AG04449 (cell line): ENCODE data around the gene OR2AT4.

Source experiments
- CTCF ChIA-PET: fragments of 350-600 bp; formaldehyde crosslinking; extraction: SDS; loops from one replicate; lab custom pipeline; 2021; ENCODE audit warnings: antibody characterized with exemption; lab: Yijun Ruan, JAX
- POLR2A ChIA-PET: fragments of 400-600, 350-600 bp; formaldehyde crosslinking; extraction: SDS; loops from one replicate; lab custom pipeline; 2020; ENCODE audit warnings: antibody characterized with exemption, inconsistent platforms; lab: Yijun Ruan, JAX
- DNase-seq: peaks from one replicate; pipeline ENCODE4 v3.0.0-alpha.2; 2010; ENCODE audit warnings: low read depth, low spot score
- H3K4me3 ChIP-seq: 2 replicates; pipeline ENCODE4 v1.5.1; 2011; ENCODE audit warnings: low read depth, mild to moderate bottlenecking, control low read depth, low read length
- CTCF ChIP-seq: IDR thresholded peaks from one replicate; pipeline ENCODE4 v1.5.1; 2011; ENCODE audit warnings: mild to moderate bottlenecking, moderate library complexity, low read length, control low read depth, inconsistent platforms; ENCODE audit not compliant: insufficient read depth; ENCODE audit errors: missing control alignments

The OR2AT4 gene

GRCh38 chr11:75133976-75134375 lies 37.3 kb upstream of the OR2AT4 start:
- no peak for DNase-seq
- H3K4me3 ChIP-seq, result no peak overlapping the region
- POLR2A ChIA-PET, result no interaction called here
- CTCF ChIA-PET, result interaction anchor here (0.8 to 10.3 kb wide), 7 partner anchors 9 to 115 kb away, joined by 3 to 114 read pairs (median 5); no protein-coding TSS in a partner anchor
- TF ChIP-seq CTCF, result no peak

DNA sequence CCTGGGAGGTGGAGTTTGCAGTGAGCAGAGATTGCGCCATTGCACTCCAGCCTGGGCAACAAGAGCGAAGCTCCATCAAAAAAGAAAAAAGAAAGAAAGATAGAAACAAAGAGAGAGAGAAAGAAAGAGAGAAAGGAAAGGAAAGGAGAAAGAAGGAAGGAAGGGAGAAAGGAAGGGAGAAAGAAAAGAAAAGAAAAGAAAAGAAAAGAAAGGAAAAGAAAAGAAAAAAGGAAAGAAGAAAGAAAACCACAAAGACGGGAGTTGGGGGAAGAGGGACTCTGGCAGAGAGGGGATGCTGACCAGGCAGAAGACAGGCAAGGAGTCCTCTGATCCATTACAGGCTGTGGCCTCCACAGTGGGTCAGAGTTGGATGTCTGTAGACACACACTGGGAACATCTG lies 35.4 kb upstream of the OR2AT4 start:
- CTCF ChIA-PET, result interaction anchor here (1.0 to 10.3 kb wide), 4 partner anchors 11 to 118 kb away, joined by 3 to 114 read pairs (median 8); no protein-coding TSS in a partner anchor

DNA sequence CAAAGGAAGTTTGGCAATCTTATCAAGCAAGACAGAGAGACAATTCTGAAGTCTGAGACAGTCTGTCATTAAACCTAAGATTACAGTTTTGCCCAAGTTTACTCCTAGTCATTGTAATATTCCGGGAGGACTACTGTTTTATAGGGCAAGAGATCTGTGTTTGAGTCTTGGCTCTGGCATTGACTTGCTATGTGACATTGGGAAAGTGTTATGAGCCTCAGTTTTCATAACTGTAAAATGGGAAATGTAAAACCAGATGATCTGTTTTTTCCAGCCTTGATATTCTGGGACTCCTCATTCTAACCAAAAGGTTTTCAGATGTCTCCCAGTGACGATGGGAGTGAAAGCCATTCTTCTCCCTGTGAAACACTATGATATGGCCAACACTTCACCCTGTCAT lies 29.9 kb upstream of the OR2AT4 start:
- DNase-seq, result no peak
- no peak for TF ChIP-seq CTCF
- CTCF ChIA-PET, result interaction anchor here (1.3 to 10.3 kb wide), 2 partner anchors 16 to 122 kb away, joined by 4 to 114 read pairs; no protein-coding TSS in a partner anchor
- H3K4me3 ChIP-seq, result no peak overlapping the region
- POLR2A ChIA-PET, result no interaction called here

More for the DNA sequence above, 35.4 kb upstream of the OR2AT4 start:
- POLR2A ChIA-PET, result interaction anchor here (0.6 kb wide), 1 partner anchor 171 kb away, joined by 3 read pairs; no protein-coding TSS in a partner anchor
- H3K4me3 ChIP-seq, result no peak overlapping the region
- no peak for DNase-seq
- no peak for TF ChIP-seq CTCF

DNA sequence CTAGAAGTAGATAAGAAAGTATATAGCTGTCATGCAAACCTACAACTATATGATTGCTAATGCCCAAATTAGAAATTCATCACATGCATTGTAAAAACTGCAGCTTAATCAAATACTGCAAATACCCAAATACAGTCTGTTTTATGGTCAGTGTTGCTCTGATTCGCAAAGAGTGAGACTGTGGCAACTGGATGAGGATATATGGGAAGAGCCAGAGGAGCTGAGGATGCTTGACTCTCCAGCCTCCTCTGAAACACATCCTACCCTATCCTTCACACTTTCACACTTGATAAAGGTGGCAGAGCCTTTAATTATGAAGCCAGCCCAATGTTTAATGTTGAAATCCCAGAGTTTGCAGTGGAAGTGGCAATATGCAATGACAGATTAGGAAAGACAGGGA lies 21.9 kb upstream of the OR2AT4 start:
- CTCF ChIA-PET, result interaction anchor here (1.0 to 1.5 kb wide), 2 partner anchors 25 to 188 kb away, joined by 3 read pairs; no protein-coding TSS in a partner anchor
- no peak overlapping the region for H3K4me3 ChIP-seq
- POLR2A ChIA-PET, result no interaction called here
- no peak for TF ChIP-seq CTCF
- DNase-seq, result no peak

DNA sequence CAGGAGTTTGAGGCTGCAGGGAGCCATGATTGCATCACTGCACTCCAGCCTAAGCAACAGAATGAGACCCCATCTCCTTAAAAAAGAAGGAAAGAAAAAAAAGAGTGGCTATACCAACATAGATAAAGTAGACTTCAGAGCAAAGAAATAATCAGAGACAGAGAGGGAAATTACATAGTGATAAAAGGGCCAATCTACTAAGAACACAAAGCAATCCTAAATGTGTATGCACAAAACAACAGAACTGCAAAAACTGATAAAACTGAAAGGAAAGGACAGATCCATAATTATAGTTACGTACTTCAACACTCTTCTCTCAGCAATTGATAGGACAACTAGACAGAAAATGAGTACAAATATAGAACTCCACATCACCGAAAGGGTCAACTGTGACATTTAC lies 17.8 kb upstream of the OR2AT4 start:
- no peak for DNase-seq
- no peak overlapping the region for H3K4me3 ChIP-seq
- TF ChIP-seq CTCF, result no peak
- POLR2A ChIA-PET, result no interaction called here
- CTCF ChIA-PET, result no interaction called here

DNA sequence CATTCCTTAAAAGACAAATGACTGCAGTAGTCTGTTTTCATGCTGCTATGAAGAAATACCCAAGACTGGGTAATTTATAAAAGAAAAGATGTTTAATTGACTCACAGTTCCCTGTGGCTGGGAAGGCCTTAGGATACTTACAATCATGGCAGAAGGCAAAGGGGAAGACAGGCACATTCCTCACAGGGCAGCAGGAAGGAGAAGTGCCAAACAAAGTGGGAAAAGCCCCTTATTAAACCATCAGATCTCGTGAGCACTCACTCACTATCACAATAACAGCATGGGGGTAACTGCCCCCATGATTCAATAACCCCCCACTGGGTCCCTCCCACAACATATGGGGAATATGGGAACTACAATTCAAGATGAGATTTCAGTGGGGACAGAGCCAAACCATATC lies 16.4 kb upstream of the OR2AT4 start:
- DNase-seq, result no peak
- POLR2A ChIA-PET, result no interaction called here
- CTCF ChIA-PET, result interaction anchor here (1.3 to 1.9 kb wide), 2 partner anchors 30 to 91 kb away, joined by 3 to 6 read pairs; no protein-coding TSS in a partner anchor
- no peak overlapping the region for H3K4me3 ChIP-seq
- TF ChIP-seq CTCF, result no peak
